Astrocyte (in vitro differentiated cells and primary cell): ENCODE measurements around the gene HES3.

Source experiments
- EZH2 ChIP-seq: IDR thresholded peaks from 2 replicates; pipeline ENCODE4 v1.6.1; 2012; ENCODE audit warnings: mild to moderate bottlenecking, low read length, inconsistent platforms; ENCODE audit not compliant: insufficient read depth
- TF ChIP-seq, protein P1 (sequence below): IDR thresholded peaks from 2 replicates; pipeline ENCODE4 v1.5.1; 2011; ENCODE audit warnings: low read depth, mild to moderate bottlenecking, inconsistent platforms, low read length, moderate library complexity; ENCODE audit not compliant: insufficient read depth

DNA sequence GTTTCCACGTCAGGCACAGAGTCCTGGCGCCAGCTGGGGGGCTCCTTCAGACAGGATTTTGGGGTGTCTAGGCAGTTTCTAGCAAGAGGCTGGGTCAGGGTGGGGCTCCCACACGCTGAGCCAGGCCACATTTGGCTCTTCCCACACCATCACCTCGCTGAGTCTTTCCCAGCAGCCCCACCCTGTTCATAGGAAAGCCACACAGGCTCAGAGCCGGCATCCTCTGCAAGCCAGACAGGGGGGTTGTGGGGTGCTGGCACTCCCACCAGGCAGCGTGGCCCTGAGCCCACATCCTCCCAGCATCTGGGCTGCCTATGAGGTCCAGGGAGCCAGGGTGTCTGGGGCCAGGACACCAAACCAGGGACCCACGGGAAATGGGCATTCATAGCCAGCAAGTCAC is 19.7 kb downstream of the HES3 start:
- TF ChIP-seq, protein P1, sequence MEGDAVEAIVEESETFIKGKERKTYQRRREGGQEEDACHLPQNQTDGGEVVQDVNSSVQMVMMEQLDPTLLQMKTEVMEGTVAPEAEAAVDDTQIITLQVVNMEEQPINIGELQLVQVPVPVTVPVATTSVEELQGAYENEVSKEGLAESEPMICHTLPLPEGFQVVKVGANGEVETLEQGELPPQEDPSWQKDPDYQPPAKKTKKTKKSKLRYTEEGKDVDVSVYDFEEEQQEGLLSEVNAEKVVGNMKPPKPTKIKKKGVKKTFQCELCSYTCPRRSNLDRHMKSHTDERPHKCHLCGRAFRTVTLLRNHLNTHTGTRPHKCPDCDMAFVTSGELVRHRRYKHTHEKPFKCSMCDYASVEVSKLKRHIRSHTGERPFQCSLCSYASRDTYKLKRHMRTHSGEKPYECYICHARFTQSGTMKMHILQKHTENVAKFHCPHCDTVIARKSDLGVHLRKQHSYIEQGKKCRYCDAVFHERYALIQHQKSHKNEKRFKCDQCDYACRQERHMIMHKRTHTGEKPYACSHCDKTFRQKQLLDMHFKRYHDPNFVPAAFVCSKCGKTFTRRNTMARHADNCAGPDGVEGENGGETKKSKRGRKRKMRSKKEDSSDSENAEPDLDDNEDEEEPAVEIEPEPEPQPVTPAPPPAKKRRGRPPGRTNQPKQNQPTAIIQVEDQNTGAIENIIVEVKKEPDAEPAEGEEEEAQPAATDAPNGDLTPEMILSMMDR: no peak
- TF ChIP-seq EZH2: no peak
